Thyroid gland (tissue), 4 donors: Measurements from ENCODE around the gene CTNNA3.

ENCODE experiments used
- POLR2A ChIP-seq, 2 donors: fragments of 450-650 bp; IDR thresholded peaks; one replicate each; pipeline ENCODE4 v1.6.1; 2017; ENCODE audit warnings: antibody characterized with exemption in 2 of 2, mild to moderate bottlenecking in 2 of 2, moderate library complexity in 1 of 2
- TF ChIP-seq, protein P1 (sequence below), 6 experiments: fragments of 200-600 bp in 3 of 6; fragments of 450-650 bp in 3 of 6; sonication (generic) in 3 of 6; IDR thresholded peaks; one replicate each; pipeline ENCODE4 v1.5.1; 2016 to 2019; ENCODE audit warnings: antibody characterized with exemption in 6 of 6, mild to moderate bottlenecking in 2 of 6, inconsistent platforms in 1 of 6, moderate library complexity in 1 of 6

DNA sequence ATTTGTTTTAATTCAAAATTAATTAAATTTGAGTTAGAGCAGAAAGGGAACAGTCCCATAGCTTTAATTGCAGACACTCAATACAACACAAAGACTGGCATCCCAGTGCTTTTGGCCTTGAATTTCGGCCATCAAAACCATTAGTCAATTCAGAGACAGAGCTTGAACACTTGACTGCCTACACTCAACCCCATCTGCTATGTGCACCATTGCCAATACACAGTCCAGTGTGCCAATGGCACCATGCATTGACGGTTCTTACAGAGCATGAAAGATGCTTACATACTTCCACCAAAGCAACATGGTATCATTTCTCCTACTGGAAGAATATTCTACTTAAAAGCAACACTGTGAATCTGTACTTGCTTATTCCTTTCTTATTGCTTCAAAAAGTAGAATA lies 813.7 kb downstream of the CTNNA3 start:
- TF ChIP-seq, protein P1, sequence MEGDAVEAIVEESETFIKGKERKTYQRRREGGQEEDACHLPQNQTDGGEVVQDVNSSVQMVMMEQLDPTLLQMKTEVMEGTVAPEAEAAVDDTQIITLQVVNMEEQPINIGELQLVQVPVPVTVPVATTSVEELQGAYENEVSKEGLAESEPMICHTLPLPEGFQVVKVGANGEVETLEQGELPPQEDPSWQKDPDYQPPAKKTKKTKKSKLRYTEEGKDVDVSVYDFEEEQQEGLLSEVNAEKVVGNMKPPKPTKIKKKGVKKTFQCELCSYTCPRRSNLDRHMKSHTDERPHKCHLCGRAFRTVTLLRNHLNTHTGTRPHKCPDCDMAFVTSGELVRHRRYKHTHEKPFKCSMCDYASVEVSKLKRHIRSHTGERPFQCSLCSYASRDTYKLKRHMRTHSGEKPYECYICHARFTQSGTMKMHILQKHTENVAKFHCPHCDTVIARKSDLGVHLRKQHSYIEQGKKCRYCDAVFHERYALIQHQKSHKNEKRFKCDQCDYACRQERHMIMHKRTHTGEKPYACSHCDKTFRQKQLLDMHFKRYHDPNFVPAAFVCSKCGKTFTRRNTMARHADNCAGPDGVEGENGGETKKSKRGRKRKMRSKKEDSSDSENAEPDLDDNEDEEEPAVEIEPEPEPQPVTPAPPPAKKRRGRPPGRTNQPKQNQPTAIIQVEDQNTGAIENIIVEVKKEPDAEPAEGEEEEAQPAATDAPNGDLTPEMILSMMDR (IDR thresholded peaks at IDR 0.05): no peak
- TF ChIP-seq POLR2A (IDR thresholded peaks at IDR 0.05): no peak
